Ascending aorta (tissue), 2 donors: ENCODE data around the gene SSRP1. TPM values are rescaled to one million over a fixed set of nuclear protein-coding genes. Genes with fewer than 3 reads are reported as not detected.
A peak's percentile ranks its signal among the peaks of the same experiment; 100 is the strongest.
"Not testable (repeated sequence)": the region's sequence is repeated elsewhere in the genome, so short reads cannot be mapped to it uniquely, and the experiment has no call there.

Source experiments
- DNase-seq, 2 donors: peaks; one replicate each; pipeline ENCODE4 v3.0.0-alpha.2; 2019; ENCODE audit warnings: low spot score in 2 of 2
- H3K27ac ChIP-seq, 2 donors: fragments of 200-600 bp; sonication (generic); one replicate each; pipeline ENCODE4 v1.5.1; 2016 to 2017; ENCODE audit warnings: mild to moderate bottlenecking in 1 of 2
- H3K27me3 ChIP-seq: fragments of 200-600 bp; sonication (generic); one replicate; pipeline ENCODE4 v1.5.1; 2017
- H3K36me3 ChIP-seq, 2 donors: fragments of 200-600 bp; sonication (generic); one replicate each; pipeline ENCODE4 v1.5.1; 2016
- H3K4me1 ChIP-seq, 2 donors: fragments of 200-600 bp; sonication (generic); one replicate each; pipeline ENCODE4 v1.5.1; 2016 to 2017; ENCODE audit warnings: mild to moderate bottlenecking in 1 of 2
- H3K4me3 ChIP-seq, 2 donors: fragments of 200-600 bp; sonication (generic); one replicate each; pipeline ENCODE4 v1.5.1; 2016 to 2017; ENCODE audit warnings: mild to moderate bottlenecking in 1 of 2
- H3K9me3 ChIP-seq, 2 donors: fragments of 200-600 bp; sonication (generic); one replicate each; pipeline ENCODE4 v1.5.1; 2016
- intact Hi-C: fragments of 100-400 bp; cut with DNase I; formaldehyde crosslinking; loops from one replicate; pipeline ENCODE4 v1.15.1; 2023
- total RNA-seq: library from RNA; depleted of rRNA; stranded (reverse); fragments of >200 nt; gene quantifications from one replicate; pipeline ENCODE4 v1.1.0, GENCODE V29; 2016
- TF ChIP-seq, protein P1 (sequence below), 3 experiments: fragments of 200-600 bp in 2 of 3; fragments of 450-650 bp in 1 of 3; sonication (generic) in 2 of 3; IDR thresholded peaks; one replicate each; pipeline ENCODE4 v1.5.1; 2016 to 2019; ENCODE audit warnings: antibody characterized with exemption in 3 of 3, mild to moderate bottlenecking in 1 of 3, moderate library complexity in 1 of 3

Gene SSRP1
- total RNA-seq, 1 donor from 2014 or later: 110 TPM

DNA sequence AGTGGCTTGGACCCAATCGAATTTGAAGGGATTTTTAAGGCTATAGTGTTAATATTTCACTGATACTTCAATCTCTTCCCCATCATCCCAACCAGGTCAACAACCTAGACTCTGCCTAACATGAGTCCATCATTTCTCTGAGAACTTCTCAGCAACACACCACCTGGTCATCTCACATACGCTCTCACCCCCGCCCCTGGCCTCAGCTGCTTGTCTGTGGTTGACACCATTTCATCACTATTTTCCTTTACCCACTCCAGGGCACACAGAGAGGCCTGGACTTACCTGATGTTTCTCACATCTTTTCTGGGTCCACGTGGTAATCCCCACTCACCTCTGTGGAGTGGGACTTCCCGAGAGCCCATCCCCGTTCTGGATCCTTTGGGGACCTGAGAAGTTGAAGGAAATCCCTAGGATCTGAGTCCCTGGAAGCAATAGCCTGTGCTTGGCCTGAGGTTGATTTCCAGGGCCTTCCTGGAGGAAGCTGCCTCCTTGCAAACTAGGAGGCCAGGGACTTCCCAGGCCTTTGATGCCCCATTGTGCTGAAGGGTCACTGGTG lies 5.6 kb upstream of the SSRP1 start:
- H3K27ac ChIP-seq: no peak overlapping the region
- no peak overlapping the region for H3K4me3 ChIP-seq
- H3K36me3 ChIP-seq: no peaks in the 10 kb centered on the region
- H3K4me1 ChIP-seq: peaks cover 0 to 2% of the 10 kb centered on the region in 2 donors
- no peaks in the 10 kb centered on the region for H3K27me3 ChIP-seq
- H3K9me3 ChIP-seq: no peaks in the 10 kb centered on the region
- intact Hi-C loops: no loop called here
- TF ChIP-seq, protein P1, sequence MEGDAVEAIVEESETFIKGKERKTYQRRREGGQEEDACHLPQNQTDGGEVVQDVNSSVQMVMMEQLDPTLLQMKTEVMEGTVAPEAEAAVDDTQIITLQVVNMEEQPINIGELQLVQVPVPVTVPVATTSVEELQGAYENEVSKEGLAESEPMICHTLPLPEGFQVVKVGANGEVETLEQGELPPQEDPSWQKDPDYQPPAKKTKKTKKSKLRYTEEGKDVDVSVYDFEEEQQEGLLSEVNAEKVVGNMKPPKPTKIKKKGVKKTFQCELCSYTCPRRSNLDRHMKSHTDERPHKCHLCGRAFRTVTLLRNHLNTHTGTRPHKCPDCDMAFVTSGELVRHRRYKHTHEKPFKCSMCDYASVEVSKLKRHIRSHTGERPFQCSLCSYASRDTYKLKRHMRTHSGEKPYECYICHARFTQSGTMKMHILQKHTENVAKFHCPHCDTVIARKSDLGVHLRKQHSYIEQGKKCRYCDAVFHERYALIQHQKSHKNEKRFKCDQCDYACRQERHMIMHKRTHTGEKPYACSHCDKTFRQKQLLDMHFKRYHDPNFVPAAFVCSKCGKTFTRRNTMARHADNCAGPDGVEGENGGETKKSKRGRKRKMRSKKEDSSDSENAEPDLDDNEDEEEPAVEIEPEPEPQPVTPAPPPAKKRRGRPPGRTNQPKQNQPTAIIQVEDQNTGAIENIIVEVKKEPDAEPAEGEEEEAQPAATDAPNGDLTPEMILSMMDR (IDR thresholded peaks at IDR 0.05): no peak
- DNase-seq: no peak

DNA sequence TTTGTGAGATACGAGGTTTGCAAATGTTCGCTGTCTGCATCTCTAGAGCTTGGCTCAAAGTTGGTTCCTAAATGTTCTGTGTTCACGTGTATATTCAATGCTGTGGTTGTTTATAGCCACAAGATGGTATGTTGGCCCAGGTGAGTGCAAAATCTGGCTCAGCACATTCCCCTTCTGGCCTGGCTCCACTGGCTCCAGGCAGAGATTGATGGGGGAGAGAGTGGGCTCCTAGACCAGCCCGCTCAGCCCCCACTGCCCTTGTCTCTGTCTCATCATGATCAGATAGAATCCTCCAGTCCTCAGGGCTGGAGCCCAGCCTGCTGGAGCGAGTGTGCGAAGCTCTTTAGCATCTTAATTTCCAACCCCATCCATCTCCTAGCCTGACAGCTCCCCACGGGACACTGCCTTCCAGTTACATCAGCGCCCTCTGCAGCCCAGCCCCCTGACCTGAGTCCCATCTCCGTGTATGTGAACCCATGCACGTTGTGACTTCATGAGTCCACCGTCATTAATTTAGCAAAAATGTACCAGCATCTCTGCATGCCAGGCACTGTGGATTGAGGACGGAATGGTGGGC lies 4.4 kb upstream of the SSRP1 start:
- H3K9me3 ChIP-seq: no peaks in the 10 kb centered on the region
- intact Hi-C loops: no loop called here
- H3K36me3 ChIP-seq: no peaks in the 10 kb centered on the region
- no peak for DNase-seq
- no peak overlapping the region for H3K4me3 ChIP-seq
- TF ChIP-seq, protein P1 (IDR thresholded peaks at IDR 0.05): no peak
- peaks cover 2 to 4% of the 10 kb centered on the region in 2 donors for H3K4me1 ChIP-seq
- no peaks in the 10 kb centered on the region for H3K27me3 ChIP-seq
- H3K27ac ChIP-seq: no peak overlapping the region

DNA sequence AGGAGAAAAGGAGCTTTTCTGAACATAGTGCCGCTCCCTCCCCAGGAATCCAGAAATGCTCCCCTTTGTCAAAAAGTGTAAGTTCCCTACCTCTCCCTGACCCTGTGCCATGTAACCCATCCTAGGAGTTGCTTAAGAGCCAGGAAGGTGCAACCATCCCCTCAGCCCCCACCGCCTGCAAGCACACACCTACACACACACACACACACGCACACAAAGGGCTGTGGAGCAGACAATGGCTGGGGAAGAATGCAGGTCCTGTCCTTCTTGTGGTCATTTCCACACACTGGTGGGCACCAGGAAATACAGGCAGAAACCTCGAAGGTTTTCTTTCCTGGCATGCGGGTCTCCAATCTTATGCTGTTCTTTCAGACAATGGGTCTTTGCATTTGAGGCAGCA lies 3.6 kb upstream of the SSRP1 start:
- intact Hi-C loops: loop anchor here (5.0 kb wide), 1 partner anchor 308 kb away; the partner anchor contains the start of gene YPEL4
- Histone ChIP-seq H3K4me1 (peaks cover 5 to 10% of the 10 kb centered on the region in 2 donors), H3K27ac (no peak overlapping the region), H3K4me3 (no peak overlapping the region), H3K36me3 (no peaks in the 10 kb centered on the region), H3K9me3 (no peaks in the 10 kb centered on the region), H3K27me3 (no peaks in the 10 kb centered on the region)
- TF ChIP-seq, protein P1 (IDR thresholded peaks at IDR 0.05): no peak
- DNase-seq: no peak

DNA sequence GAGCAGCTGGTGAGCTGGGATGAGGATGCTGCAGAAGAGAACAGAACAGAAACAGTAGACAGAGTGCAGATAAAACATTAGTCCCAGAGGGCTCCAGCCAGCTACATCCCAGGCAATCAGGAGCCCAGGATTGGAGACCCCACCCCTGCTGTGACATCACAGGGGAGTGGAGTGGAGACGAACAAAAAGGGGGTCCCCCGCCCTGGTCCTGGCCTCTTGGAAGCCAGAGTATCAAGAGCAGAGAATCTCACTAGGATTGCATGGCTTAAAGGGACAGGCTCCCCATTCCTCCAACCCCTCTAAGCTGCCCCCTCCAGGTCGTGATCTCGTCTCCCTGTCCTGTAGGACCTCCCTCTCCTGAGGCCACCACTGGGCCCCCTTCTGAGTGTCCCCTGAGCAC lies 2.5 kb upstream of the SSRP1 start, which contains the start of gene P2RX3:
P2RX3 (plus strand) TSS at position 211 of the 400 bp plus-strand sequence. CDS start 199 bp downstream, outside the sequence.
- intact Hi-C loops: loop anchor here (5.0 kb wide), 1 partner anchor 309 kb away; the partner anchor contains the start of gene YPEL4
- peaks cover 0 to 3% of the 10 kb centered on the region in 2 donors for H3K36me3 ChIP-seq
- H3K27me3 ChIP-seq: no peaks in the 10 kb centered on the region
- H3K27ac ChIP-seq: no peak within 1 kb of the TSS
- no peaks in the 10 kb centered on the region for H3K9me3 ChIP-seq
- DNase-seq: no peak
- TF ChIP-seq, protein P1 (IDR thresholded peaks at IDR 0.05): no peak
- peaks cover 5 to 12% of the 10 kb centered on the region in 2 donors for H3K4me1 ChIP-seq
- no peak within 1 kb of the TSS for H3K4me3 ChIP-seq

DNA sequence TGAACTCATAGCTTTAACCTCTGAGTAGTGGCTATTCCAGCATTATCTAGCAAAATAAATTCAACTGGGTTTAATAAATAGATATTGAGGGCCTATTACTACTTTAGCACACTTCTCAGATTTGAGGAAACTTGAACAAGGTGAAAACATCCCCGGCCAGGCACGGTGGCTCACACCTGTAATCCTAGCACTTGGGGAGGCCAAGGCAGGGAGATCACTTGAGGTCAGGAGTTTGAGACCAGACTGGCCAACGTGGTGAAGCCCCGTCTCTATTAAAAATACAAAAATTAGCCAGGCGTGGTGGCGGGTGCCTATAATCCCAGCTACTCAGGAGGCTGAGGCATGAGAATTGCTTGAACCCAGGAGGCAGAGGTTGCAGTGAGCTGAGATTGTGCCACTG lies 1.2 kb upstream of the SSRP1 start:
- DNase-seq, H3K9me3 ChIP-seq, H3K4me3 ChIP-seq, H3K27me3 ChIP-seq, H3K27ac ChIP-seq: not testable (repeated sequence)
- intact Hi-C loops: loop anchor here (5.0 kb wide), 1 partner anchor 310 kb away; the partner anchor contains the start of gene YPEL4
- Histone ChIP-seq H3K4me1 (peaks cover 5 to 12% of the 10 kb centered on the region in 2 donors), H3K36me3 (peaks cover 7 to 16% of the 10 kb centered on the region in 2 donors)

DNA sequence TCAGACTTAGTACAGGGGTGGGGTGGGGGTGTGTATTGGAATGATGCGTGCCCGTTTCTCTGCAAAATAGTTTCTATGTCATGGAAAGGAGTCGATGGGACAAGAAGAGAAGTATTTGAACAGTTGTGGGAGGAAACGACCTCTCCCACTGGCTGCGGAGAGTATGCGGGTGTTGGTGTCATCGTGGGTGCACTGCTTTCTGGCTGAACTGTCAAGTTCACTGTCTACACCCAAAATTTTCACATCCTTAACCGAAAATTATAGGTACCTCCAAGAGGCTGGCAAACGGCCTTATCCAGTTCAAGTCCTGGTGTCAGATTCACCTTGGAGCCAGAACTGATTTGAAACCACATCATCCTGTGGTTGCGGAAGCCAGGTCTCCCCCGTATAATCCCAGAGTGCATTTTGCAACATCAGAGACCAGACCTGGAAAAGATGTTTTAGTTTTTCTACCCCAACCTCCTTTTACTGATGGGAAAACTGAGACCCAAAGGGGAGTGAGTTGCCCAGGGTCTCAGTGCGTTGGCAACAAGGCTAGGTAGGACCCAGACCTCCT lies 497 bp upstream of the SSRP1 start:
- Histone ChIP-seq H3K36me3 (peaks cover 11 to 23% of the 10 kb centered on the region in 2 donors), H3K4me3 (peak overlapping the region; percentile 88 to 94), H3K27me3 (no peaks in the 10 kb centered on the region), H3K9me3 (no peaks in the 10 kb centered on the region), H3K4me1 (peaks cover 5 to 12% of the 10 kb centered on the region in 2 donors), H3K27ac (peak overlapping the region; percentile 95 to 97)
- intact Hi-C loops: loop anchor here (5.0 kb wide), 1 partner anchor 311 kb away; the partner anchor contains the start of gene YPEL4
- no peak for DNase-seq
- TF ChIP-seq, protein P1 (IDR thresholded peaks at IDR 0.05): no peak
